ENCODE results near the gene TTC4.

The TTC4 gene

DNA sequence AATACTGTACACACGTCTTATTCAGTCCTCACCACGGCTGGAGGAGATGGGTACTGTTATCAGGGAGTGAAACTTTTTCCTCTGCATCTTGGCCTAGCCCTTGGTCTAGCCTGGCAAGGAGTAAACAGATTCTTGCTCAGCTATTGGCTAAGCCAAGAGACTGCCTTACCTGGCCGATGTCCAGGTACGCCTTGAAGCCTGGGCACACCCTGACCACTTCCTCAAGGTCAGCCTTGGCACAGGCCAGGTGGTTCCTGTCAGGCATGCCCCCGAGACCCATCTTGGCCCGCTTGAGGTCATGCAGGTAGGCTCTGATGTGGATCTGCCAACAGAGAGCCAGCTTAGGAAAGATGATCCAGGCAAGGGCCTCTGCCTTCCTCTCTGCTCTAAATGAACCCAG lies 66.5 kb downstream of the TTC4 start:
- no peak for DNase-seq (ENCODE audit: low spot score)

DNA sequence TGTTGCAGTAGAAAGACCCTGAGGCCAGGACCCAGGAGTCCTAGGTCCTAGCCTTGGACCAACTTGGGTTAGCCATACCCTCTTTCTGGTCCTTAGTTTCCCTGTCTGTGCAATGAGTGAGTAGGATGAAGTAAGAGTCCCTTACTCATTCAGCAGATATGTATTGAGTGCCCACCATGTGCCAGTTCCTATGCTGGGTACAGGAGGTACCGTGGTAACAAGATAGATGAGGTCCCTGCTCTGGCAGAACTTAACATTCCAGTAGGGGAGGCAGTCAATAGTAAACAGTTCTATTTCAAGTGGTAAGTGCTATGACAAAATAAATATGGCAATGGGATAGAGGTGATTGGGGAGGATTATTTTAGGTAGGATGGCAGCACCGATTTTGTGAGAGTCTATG lies 66.9 kb downstream of the TTC4 start:
- no peak for DNase-seq (ENCODE audit: low spot score)

DNA sequence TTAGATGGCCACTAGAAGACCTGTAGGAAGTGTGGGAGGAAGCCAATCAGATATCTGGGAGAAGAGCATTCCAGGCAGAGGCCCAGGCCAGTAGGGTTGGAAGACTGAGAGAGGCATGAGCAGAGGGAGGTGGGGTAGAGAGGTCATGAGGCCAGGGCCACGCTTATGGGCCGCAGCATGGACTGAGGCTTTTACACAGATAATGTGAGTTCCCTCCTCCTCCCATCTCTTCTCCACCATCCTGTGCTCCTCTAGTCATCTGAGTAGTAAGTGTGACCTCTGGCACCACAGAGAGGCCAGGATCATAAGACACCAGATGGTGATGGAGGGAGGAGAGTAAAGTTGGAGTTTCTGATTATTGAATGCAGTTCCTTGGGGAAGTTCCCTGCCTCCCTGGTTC lies 68.4 kb downstream of the TTC4 start:
- no peak for DNase-seq (ENCODE audit: low spot score)

DNA sequence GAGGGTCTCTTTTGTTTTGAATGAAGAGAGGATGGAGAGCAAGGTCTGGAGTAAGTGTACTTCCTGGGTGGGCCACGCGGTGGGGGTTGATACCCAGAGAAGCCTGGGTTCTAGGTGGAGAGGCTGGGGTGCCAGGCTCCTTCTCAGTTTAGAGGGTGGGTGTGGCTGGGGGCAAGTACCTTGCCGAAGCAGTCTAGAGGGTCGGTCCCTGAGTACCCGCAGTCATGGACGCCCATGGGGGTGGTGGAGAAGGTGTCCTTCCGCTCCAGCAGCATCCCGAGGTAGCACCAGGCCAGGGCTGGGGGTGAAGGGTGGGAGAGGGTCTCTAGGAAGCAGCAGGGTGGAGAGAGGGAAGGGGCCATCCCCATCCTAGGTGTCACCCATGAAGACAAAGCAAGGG lies 71.1 kb downstream of the TTC4 start:
- DNase-seq (ENCODE audit: low spot score), result no peak

DNA sequence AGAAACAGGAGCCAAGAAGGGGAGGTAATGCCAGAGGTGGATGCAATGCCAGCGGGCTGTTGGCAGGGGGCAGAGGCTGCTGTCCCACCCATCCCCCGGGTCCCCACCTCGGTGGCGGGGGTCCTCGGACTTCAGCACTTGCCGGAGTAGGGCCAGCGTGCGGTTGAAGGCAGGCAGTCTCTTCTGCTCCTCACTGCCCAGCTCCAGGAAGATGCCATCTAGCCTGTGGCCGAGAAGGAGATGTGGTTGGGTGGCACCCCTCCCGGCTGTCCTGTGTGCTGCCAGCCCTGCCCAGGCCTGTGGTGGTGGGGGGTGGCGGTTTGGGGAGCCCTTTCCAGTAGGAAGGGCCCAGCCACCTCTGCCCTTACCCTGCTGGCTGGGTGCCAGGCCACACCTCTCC lies 71.9 kb downstream of the TTC4 start:
- no peak for DNase-seq (ENCODE audit: low spot score)

DNA sequence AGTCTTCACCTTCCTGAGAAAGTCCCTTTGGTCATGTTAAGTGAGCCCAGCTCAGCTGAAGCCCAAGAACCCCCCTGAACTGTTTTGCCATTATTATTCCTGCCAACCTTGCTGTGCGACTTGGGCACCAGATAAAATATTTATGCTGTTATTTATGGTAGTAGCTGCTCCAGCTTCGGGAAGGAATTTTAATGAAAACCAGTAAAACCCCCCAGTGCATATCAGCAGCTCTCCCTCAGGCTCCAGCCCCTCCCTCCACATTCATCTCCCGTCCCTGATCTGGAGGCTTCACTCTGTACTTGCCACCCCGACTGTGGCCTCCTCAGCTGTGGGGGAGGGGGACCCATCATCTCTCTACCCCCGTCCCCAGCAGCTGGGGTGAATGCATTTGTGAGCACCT lies 72.8 kb downstream of the TTC4 start:
- DNase-seq (ENCODE audit: low spot score), result no peak

DNA sequence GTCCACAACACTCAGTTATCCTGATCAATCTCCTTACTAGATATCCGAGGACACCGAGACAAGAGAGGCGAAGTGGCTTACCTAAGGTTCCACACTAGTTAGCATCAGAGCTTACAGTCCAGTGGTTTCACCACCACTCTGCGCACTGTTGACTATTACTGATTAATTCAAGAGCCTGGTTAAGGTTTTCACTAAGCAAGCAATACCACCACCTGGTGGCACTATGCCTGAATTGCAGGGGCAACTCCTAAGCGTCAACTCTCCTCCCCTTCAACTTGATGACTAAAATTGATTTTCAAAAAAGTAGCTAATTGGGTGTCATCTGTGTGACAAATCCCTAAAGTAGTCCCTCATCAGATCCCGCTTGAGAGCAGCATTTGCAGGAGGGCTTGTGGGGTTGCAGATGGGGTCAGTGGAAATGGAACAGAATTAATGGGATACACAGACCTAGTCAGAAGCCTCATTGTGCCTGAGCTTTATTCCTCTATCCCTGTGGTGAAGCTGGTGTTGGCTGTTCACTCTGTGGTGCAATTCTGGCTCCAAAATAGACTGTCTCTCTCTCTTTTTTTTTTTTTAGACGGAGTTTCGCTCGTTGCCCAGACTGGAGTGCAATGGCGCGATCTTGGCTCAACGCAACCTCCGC lies 76.3 kb downstream of the TTC4 start:
- DNase-seq (ENCODE audit: low spot score), result no peak
